ENCODE data around the gene KAT7.

The KAT7 gene

GRCh38 chr17:49872754-49873377 lies 84.4 kb downstream of the KAT7 start:
- no peak overlapping the region for H3K4me3 ChIP-seq (replicated peaks; ENCODE audit: low read depth, low read length)
- TF ChIP-seq CTCF (IDR thresholded peaks at IDR 0.05; ENCODE audit: insufficient read depth, low read length, poor library complexity, severe bottlenecking) = no peak
- no peak for DNase-seq (ENCODE audit: extremely low read depth, insufficient read length)
- no peaks in the 10 kb centered on the region for H3K36me3 ChIP-seq (ENCODE audit: control insufficient read depth, insufficient read depth, low read length)
- no peaks in the 10 kb centered on the region; the same call in none of the 2 replicates for H3K27me3 ChIP-seq (replicated peaks; ENCODE audit: control insufficient read depth, insufficient read depth, low read length)

GRCh38 chr17:49873466-49873865 lies 85.0 kb downstream of the KAT7 start:
- Histone ChIP-seq H3K36me3 (ENCODE audit: control insufficient read depth, insufficient read depth, low read length) (no peaks in the 10 kb centered on the region), H3K4me3 (replicated peaks; ENCODE audit: low read depth, low read length) (no peak overlapping the region), H3K27me3 (replicated peaks; ENCODE audit: control insufficient read depth, insufficient read depth, low read length) (no peaks in the 10 kb centered on the region; the same call in none of the 2 replicates)
- no peak for TF ChIP-seq CTCF (IDR thresholded peaks at IDR 0.05; ENCODE audit: insufficient read depth, low read length, poor library complexity, severe bottlenecking)
- DNase-seq (ENCODE audit: extremely low read depth, insufficient read length) = no peak

DNA sequence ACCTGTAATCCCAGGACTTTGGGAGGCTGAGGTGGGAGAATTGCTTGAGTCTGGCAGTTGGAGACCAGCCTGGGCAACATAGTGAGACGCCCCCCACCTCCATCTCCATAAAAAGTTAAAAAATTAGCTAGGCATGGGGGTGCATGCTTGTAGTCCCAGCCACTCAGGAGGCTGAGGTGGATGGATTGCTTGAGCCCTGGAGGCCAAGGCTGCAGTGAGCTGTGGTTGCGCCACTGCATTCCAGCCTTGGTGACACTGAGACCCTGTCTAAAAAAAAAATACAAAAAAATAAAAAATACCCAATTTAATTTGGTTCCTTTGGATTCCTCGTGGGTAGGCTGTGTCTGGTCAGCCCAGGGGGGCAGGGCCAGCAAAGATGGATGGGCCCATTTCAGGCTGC lies 85.4 kb downstream of the KAT7 start:
- Histone ChIP-seq H3K36me3 (ENCODE audit: control insufficient read depth, insufficient read depth, low read length) (no peaks in the 10 kb centered on the region), H3K27me3 (replicated peaks; ENCODE audit: control insufficient read depth, insufficient read depth, low read length) (no peaks in the 10 kb centered on the region; the same call in none of the 2 replicates), H3K4me3 (replicated peaks; ENCODE audit: low read depth, low read length) (no peak overlapping the region)
- DNase-seq (ENCODE audit: extremely low read depth, insufficient read length) = no peak
- no peak for TF ChIP-seq CTCF (IDR thresholded peaks at IDR 0.05; ENCODE audit: insufficient read depth, low read length, poor library complexity, severe bottlenecking)

DNA sequence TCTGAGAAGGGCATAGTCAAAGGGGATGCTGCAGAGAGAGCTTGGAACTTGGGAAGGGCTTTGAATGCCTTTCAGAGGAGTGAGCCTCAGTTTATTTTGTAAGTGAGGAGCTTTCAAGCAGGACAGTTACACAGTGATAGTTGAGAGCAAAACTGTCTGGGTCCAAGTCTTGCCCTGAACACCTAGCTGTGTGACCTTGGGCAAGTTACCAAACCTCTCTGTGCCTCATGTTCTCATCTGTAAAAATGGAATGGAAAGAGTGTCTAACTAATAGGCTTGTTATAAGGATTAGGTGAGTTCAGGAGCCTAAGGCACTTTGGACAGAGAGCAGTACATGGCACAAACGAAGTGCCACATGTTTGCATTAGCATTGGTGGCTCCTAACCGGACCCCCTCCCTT lies 86.4 kb downstream of the KAT7 start:
- no peaks in the 10 kb centered on the region; the same call in none of the 2 replicates for H3K27me3 ChIP-seq (replicated peaks; ENCODE audit: control insufficient read depth, insufficient read depth, low read length)
- H3K36me3 ChIP-seq (ENCODE audit: control insufficient read depth, insufficient read depth, low read length) = no peaks in the 10 kb centered on the region
- no peak overlapping the region for H3K4me3 ChIP-seq (replicated peaks; ENCODE audit: low read depth, low read length)
- DNase-seq (ENCODE audit: extremely low read depth, insufficient read length) = no peak
- TF ChIP-seq CTCF (IDR thresholded peaks at IDR 0.05; ENCODE audit: insufficient read depth, low read length, poor library complexity, severe bottlenecking) = no peak

- DNase-seq (ENCODE audit: extremely low read depth, insufficient read length) = no peak
- no peaks in the 10 kb centered on the region; the same call in none of the 2 replicates for H3K27me3 ChIP-seq (replicated peaks; ENCODE audit: control insufficient read depth, insufficient read depth, low read length)
- no peak for TF ChIP-seq CTCF (IDR thresholded peaks at IDR 0.05; ENCODE audit: insufficient read depth, low read length, poor library complexity, severe bottlenecking)
- no peaks in the 10 kb centered on the region for H3K36me3 ChIP-seq (ENCODE audit: control insufficient read depth, insufficient read depth, low read length)
- H3K4me3 ChIP-seq (replicated peaks; ENCODE audit: low read depth, low read length) = no peak overlapping the region
Observed at GRCh38 chr17:49875685-49876084, 87.2 kb downstream of the KAT7 start.
